HCT116 (cell line): Measurements from ENCODE around the gene TSPEAR. TPM values are rescaled to one million over a fixed set of nuclear protein-coding genes. Genes with fewer than 3 reads are reported as not detected.

ENCODE experiments used
- ATAC-seq: fragments of 200-7000 bp; cut with Tn5 transposase; 2 replicates; pipeline ENCODE4 v1.9.1; 2020; ENCODE audit warnings: mild to moderate bottlenecking, moderate library complexity
- BruUV-seq: library from RNA; stranded (reverse); fragments of 400-500 nt; replicated peaks from 2 replicates; lab custom pipeline; 2021; lab: Mats Ljungman, UMichigan
- CTCF ChIA-PET: fragments of 300-600 bp; sonication (Branson Sonifier 250); formaldehyde crosslinking; loops from one replicate; lab custom pipeline; 2021; ENCODE audit warnings: antibody characterized with exemption; lab: Charles Lee
- POLR2A ChIA-PET: fragments of 300-600, 350-600 bp; sonication (Branson Sonifier 250); formaldehyde crosslinking; loops from one replicate; lab custom pipeline; 2021; ENCODE audit warnings: antibody characterized with exemption; lab: Charles Lee
- RAD21 ChIA-PET, 2 experiments: fragments of 300-600 bp; sonication (Branson Sonifier 250); formaldehyde crosslinking; loops; one replicate each; lab custom pipeline; 2023; ENCODE audit warnings: low total read pairs in 2 of 2; ENCODE audit not compliant: uncharacterized antibody in 2 of 2, unreplicated experiment in 2 of 2, low non-redundant PET in 1 of 2; lab: Charles Lee
- DNase-seq: peaks from one replicate; pipeline ENCODE4 v3.0.0-alpha.2; 2010; ENCODE audit warnings: low read depth, low spot score
- H2AFZ ChIP-seq: fragments of 200-600 bp; shearing (Covaris generic), sonication (generic); 2 replicates; pipeline ENCODE4 v1.6.1; 2017; ENCODE audit warnings: low read depth, mixed run types, mixed read lengths, antibody characterized with exemption, low read length; ENCODE audit not compliant: poor library complexity, severe bottlenecking
- H3K27ac ChIP-seq: 2 replicates; pipeline ENCODE4 v1.5.1; 2012; ENCODE audit warnings: low read depth, low read length
- H3K27me3 ChIP-seq: fragments of 200-600 bp; sonication (generic); 2 replicates; pipeline ENCODE4 v1.6.1; 2016; ENCODE audit warnings: mixed run types, low read length, mixed read lengths; ENCODE audit not compliant: insufficient read depth
- H3K36me3 ChIP-seq, 2 experiments: fragments of 200-500 bp in 1 of 2; fragments of 200-600 bp in 1 of 2; sonication (Bioruptor generic) in 1 of 2; sonication (generic) in 1 of 2; 2 replicates each; pipeline versions ENCODE4 v1.5.1 to v1.6.1; 2014 to 2016; ENCODE audit warnings: low read length in 2 of 2, inconsistent platforms in 1 of 2, mixed read lengths in 1 of 2, mixed run types in 1 of 2; ENCODE audit not compliant: insufficient read depth in 2 of 2, control insufficient read depth in 1 of 2
- H3K4me1 ChIP-seq, 2 experiments: fragments of 200-600 bp in 1 of 2; sonication (generic) in 1 of 2; 2 replicates each; pipeline versions ENCODE4 v1.5.1 to v1.6.1; 2012 to 2017; ENCODE audit warnings: low read length in 2 of 2, inconsistent platforms in 1 of 2, mild to moderate bottlenecking in 1 of 2, mixed read lengths in 1 of 2, mixed run types in 1 of 2, moderate library complexity in 1 of 2; ENCODE audit not compliant: insufficient read depth in 2 of 2, control insufficient read depth in 1 of 2
- H3K4me2 ChIP-seq: fragments of 200-600 bp; sonication (generic); 2 replicates; pipeline ENCODE4 v1.6.1; 2017; ENCODE audit warnings: mixed run types, low read length, mixed read lengths
- H3K4me3 ChIP-seq, 2 experiments: fragments of 200-600 bp in 1 of 2; sonication (generic) in 1 of 2; replicated peaks in 1 of 2; 2 replicates each; pipeline ENCODE4 v1.5.1; 2011 to 2016; ENCODE audit warnings: low read length in 2 of 2, control low read depth in 1 of 2, low read depth in 1 of 2, mild to moderate bottlenecking in 1 of 2, mixed read lengths in 1 of 2, mixed run types in 1 of 2
- H3K79me2 ChIP-seq: fragments of 200-600 bp; sonication (generic); 2 replicates; pipeline ENCODE4 v1.6.1; 2017; ENCODE audit warnings: mild to moderate bottlenecking, mixed run types, low read length, moderate library complexity, mixed read lengths; ENCODE audit not compliant: insufficient read depth
- H3K9ac ChIP-seq: fragments of 200-600 bp; sonication (generic); 2 replicates; pipeline ENCODE4 v1.6.1; 2016; ENCODE audit warnings: low read length, mixed read lengths
- H3K9me2 ChIP-seq: fragments of 200-600 bp; sonication (generic), shearing (Covaris generic); 2 replicates; pipeline ENCODE4 v1.6.1; 2017; ENCODE audit warnings: mixed run types, mild to moderate bottlenecking, moderate library complexity; ENCODE audit not compliant: insufficient read depth
- H3K9me3 ChIP-seq, 2 experiments: fragments of 200-500 bp in 1 of 2; fragments of 200-600 bp in 1 of 2; sonication (Bioruptor generic) in 1 of 2; sonication (generic) in 1 of 2; 2 replicates each; pipeline ENCODE4 v1.6.1; 2014 to 2017; ENCODE audit warnings: low read length in 2 of 2, mixed read lengths in 2 of 2, inconsistent platforms in 1 of 2, low read depth in 1 of 2, mild to moderate bottlenecking in 1 of 2, mixed run types in 1 of 2, moderate library complexity in 1 of 2; ENCODE audit not compliant: control insufficient read depth in 1 of 2, insufficient read depth in 1 of 2
- H4K20me1 ChIP-seq: fragments of 200-600 bp; sonication (generic), shearing (Covaris generic); 2 replicates; pipeline ENCODE4 v1.6.1; 2017; ENCODE audit warnings: mixed run types, mild to moderate bottlenecking, moderate library complexity; ENCODE audit not compliant: insufficient read depth
- ATF3 ChIP-seq: IDR thresholded peaks from 2 replicates; pipeline ENCODE4 v1.6.1; 2012
- CEBPB ChIP-seq: IDR thresholded peaks from 2 replicates; pipeline ENCODE4 v1.6.1; 2012; ENCODE audit warnings: low read depth
- EGR1 ChIP-seq: IDR thresholded peaks from 2 replicates; pipeline ENCODE4 v1.6.1; 2012; ENCODE audit warnings: low read depth
- ELF1 ChIP-seq: IDR thresholded peaks from 2 replicates; pipeline ENCODE4 v1.6.1; 2012; ENCODE audit warnings: low read depth, borderline replicate concordance
- EZH2phosphoT487 ChIP-seq: fragments of 200-600 bp; IDR thresholded peaks from 2 replicates; pipeline ENCODE4 v1.6.1; 2018; ENCODE audit warnings: antibody characterized with exemption, borderline replicate concordance
- FOSL1 ChIP-seq: IDR thresholded peaks from 2 replicates; pipeline ENCODE4 v1.6.1; 2012; ENCODE audit warnings: low read depth
- MAX ChIP-seq: IDR thresholded peaks from 2 replicates; pipeline ENCODE4 v1.6.1; 2012
- POLR2AphosphoS5 ChIP-seq: IDR thresholded peaks from 2 replicates; pipeline ENCODE4 v1.6.1; 2011; ENCODE audit warnings: mild to moderate bottlenecking, low read depth, low read length, moderate library complexity
- RAD21 ChIP-seq: IDR thresholded peaks from 2 replicates; pipeline ENCODE4 v1.6.1; 2012; ENCODE audit warnings: low read depth, mild to moderate bottlenecking
- REST ChIP-seq: IDR thresholded peaks from 2 replicates; pipeline ENCODE4 v1.6.1; 2012; ENCODE audit warnings: low read depth
- SIN3A ChIP-seq: IDR thresholded peaks from 2 replicates; pipeline ENCODE4 v1.6.1; 2012; ENCODE audit warnings: low read depth
- SRF ChIP-seq: IDR thresholded peaks from 2 replicates; pipeline ENCODE4 v1.6.1; 2012; ENCODE audit warnings: low read depth
- YY1 ChIP-seq: IDR thresholded peaks from 2 replicates; pipeline ENCODE4 v1.6.1; 2011; ENCODE audit warnings: low read length, low read depth, moderate library complexity, mild to moderate bottlenecking; ENCODE audit not compliant: insufficient replicate concordance; ENCODE audit errors: extremely low read depth
- ZNF274 ChIP-seq: fragments of 200-500 bp; sonication (Bioruptor generic); IDR thresholded peaks from 2 replicates; pipeline ENCODE4 v1.6.1; 2014; ENCODE audit warnings: mild to moderate bottlenecking, low read depth, low read length, inconsistent platforms
- intact Hi-C: fragments of 100-400 bp; cut with micrococcal nuclease; formaldehyde crosslinking; loops from 2 replicates; pipeline ENCODE4 v1.10.0; 2022
- total RNA-seq: library from RNA; stranded (reverse); gene quantifications from one replicate; pipeline ENCODE4 v1.2.1, GENCODE V29; 2021; ENCODE audit not compliant: unreplicated experiment

TSPEAR gene
- total RNA-seq, 1 experiment from 2014 or later = not detected

DNA sequence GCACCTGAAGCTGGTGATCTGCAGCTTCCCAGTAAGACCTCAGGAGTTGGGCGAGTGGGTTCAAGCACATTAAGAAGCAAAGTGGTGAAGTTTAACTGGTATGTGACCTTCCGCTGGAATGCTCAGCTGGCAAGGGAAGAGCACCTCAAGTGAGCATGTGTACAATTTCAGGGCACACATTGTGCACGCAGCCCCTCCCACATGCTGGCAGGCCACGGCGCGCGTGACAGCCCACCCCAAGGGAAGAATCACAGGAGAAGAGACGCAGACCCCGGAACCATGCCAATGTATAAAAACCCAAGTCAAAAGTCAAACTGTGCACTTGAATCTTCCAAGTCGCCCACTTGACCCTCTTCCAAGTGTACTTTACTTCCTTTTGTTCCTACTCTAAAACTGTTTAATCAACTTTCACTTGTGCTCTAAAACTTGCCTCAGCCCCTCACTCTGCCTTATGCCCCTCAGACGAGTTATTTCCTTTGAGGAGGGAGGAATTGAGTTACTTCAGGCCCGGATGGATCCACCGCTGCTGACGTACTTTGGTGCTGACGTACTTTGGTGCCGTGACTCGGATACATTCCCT, 236.0 kb downstream of the TSPEAR start:
- no peaks in the 10 kb centered on the region for H3K9me2 ChIP-seq
- H3K9ac ChIP-seq = no peak overlapping the region
- H4K20me1 ChIP-seq = no peaks in the 10 kb centered on the region
- no peak overlapping the region for H2AFZ ChIP-seq
- POLR2A ChIA-PET = no interaction called here
- H3K4me2 ChIP-seq = no peak overlapping the region
- no peak for DNase-seq
- H3K79me2 ChIP-seq = no peaks in the 10 kb centered on the region
- no peak for ATAC-seq
- RAD21 ChIA-PET = no interaction called here
- CTCF ChIA-PET = no interaction called here
- H3K27me3 ChIP-seq = no peaks in the 10 kb centered on the region
- intact Hi-C loops = no loop called here
- no peaks in the 10 kb centered on the region for H3K9me3 ChIP-seq
- no peak for TF ChIP-seq RAD21
- no peak for TF ChIP-seq ELF1
- no peak for TF ChIP-seq MAX
- TF ChIP-seq SRF = no peak
- no peak for TF ChIP-seq REST
- TF ChIP-seq EZH2phosphoT487 = no peak
- TF ChIP-seq ZNF274 = no peak
- no peak for TF ChIP-seq SIN3A
- no peak for TF ChIP-seq ATF3
- no peak for TF ChIP-seq POLR2AphosphoS5
- no peak for TF ChIP-seq CEBPB
- no peak for TF ChIP-seq FOSL1
- no peak for TF ChIP-seq YY1
- no peak for TF ChIP-seq EGR1
- no peaks in the 10 kb centered on the region for H3K4me1 ChIP-seq
- no TSS peak for BruUV-seq
- no peak overlapping the region for H3K4me3 ChIP-seq
- no peak overlapping the region for H3K27ac ChIP-seq
- H3K36me3 ChIP-seq = no peaks in the 10 kb centered on the region
